ENCODE results near the gene ITGA6. TPM values are rescaled to one million over a fixed set of nuclear protein-coding genes. Genes with fewer than 3 reads are reported as not detected.

The ITGA6 gene
- total RNA-seq, 6 donors from 2014 or later = 38.1 to 99.7 (median 57.9) TPM

DNA sequence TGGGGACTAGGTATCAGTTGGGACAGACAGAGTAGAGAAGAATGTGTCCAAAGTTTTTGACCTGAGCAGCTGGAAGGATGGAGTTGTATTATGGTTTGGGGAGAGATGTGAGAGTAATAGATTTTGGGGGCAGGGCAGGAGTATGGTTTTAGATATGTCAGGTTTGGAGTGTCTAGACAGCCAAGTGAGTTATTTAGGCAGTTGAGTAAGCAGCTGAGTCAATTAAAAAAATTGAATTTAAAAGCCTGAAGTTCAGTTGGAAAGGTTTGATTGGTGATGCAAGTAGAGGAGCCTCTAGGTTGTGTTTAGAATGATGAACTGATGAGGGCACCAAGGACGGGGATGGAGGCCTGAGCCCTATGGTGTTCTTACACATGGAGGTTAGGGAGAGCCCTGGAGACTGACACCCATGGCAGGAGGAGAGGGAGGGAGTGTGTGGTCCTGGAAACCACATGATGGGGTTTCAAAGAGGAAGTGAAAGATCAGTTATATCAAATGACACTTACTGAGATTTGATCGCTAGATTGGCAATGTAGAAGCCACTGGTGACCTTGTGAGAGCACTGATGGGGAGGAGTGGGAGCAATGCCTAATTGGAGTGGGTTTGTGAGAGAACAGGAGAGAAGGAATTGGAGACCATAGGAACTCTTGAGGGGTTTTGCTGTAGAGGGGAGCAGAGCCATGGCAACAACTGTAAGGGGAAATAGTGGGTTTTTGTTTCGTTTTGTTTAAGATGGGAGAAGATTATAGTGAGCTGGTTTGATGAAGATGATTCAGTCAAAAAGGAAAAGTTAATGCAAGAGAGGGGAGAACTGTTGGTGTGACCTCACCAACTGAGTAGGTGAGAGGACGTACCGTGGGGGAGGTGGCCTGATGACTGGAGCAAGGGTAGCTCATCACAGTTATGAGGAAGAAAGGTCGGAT lies 10.3 kb downstream of the ITGA6 start:
- no peaks in the 10 kb centered on the region for H3K9me3 ChIP-seq
- no peak for DNase-seq
- H3K27ac ChIP-seq = peak overlapping the region in 2 of 4 donors; percentile 16 to 53
- H3K36me3 ChIP-seq = no peaks in the 10 kb centered on the region
- 57 to 71% methylated on average over 6 of the region's 6 CpGs for WGBS, 2 donors
- peak in 1 of 2 donors; percentile 45 for ATAC-seq (ENCODE audit: low FRiP score in 2 of 2)
- peaks cover 21 to 64% (median 46%) of the 10 kb centered on the region in 4 donors for H3K4me1 ChIP-seq
- TF ChIP-seq, protein P1, sequence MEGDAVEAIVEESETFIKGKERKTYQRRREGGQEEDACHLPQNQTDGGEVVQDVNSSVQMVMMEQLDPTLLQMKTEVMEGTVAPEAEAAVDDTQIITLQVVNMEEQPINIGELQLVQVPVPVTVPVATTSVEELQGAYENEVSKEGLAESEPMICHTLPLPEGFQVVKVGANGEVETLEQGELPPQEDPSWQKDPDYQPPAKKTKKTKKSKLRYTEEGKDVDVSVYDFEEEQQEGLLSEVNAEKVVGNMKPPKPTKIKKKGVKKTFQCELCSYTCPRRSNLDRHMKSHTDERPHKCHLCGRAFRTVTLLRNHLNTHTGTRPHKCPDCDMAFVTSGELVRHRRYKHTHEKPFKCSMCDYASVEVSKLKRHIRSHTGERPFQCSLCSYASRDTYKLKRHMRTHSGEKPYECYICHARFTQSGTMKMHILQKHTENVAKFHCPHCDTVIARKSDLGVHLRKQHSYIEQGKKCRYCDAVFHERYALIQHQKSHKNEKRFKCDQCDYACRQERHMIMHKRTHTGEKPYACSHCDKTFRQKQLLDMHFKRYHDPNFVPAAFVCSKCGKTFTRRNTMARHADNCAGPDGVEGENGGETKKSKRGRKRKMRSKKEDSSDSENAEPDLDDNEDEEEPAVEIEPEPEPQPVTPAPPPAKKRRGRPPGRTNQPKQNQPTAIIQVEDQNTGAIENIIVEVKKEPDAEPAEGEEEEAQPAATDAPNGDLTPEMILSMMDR (IDR thresholded peaks at IDR 0.05) = no peak
- TF ChIP-seq EP300 (IDR thresholded peaks at IDR 0.05) (no peak), POLR2A (IDR thresholded peaks at IDR 0.05) (no peak), POLR2AphosphoS5 (IDR thresholded peaks at IDR 0.05) (no peak)
- H3K4me3 ChIP-seq = peak overlapping the region in 1 of 4 donors; percentile 19
- no peaks in the 10 kb centered on the region for H3K27me3 ChIP-seq

DNA sequence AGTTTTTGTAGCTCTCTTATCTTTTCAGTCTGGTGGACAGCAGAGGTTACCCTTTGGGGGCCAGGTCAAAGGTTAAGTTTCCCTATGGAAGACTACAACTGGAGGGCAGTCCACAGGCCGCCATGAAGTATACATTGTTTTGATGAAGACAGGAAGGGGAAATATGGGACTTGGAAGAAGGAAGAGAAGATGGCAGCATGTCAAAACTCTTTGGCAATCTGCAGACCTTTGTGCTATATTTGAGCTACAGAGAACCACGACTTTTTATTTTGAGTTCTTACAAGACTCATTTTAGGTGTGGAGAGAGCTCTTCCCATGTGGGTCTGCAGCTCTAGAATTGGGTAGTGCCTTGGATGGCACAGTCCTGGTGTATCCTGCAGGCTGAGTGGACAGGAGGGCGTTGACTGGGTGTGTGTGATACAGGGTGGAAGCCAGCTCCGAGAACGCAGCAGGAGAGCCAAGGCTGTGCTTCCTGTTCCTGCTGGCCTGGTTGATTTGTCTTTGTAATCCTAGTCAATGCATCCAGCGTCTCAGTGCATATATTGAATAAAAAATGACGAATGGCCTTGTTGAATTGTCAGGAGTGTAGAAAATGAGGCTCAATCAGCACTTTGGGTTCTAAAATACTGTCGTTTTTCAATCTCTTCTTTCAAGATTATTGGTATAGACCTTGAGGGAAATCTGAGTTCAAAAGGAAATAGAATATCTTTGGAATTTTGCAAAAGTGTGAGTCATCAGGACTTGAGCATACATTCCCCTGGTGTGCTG lies 11.5 kb downstream of the ITGA6 start:
- 60 to 70% methylated on average over 8 of the region's 8 CpGs for WGBS, 2 donors
- TF ChIP-seq POLR2AphosphoS5 (IDR thresholded peaks at IDR 0.05) (peak in 1 of 2 donors; percentile 16), EP300 (IDR thresholded peaks at IDR 0.05) (no peak)
- ATAC-seq (ENCODE audit: low FRiP score in 2 of 2) (peak in 1 of 2 donors; percentile 33), DNase-seq (no peak)
- no peaks in the 10 kb centered on the region for H3K36me3 ChIP-seq
- H3K27me3 ChIP-seq = no peaks in the 10 kb centered on the region
- peaks cover 21 to 62% (median 45%) of the 10 kb centered on the region in 4 donors for H3K4me1 ChIP-seq
- H3K4me3 ChIP-seq = no peak overlapping the region
- peak overlapping the region in 1 of 4 donors; percentile 53 for H3K27ac ChIP-seq
- H3K9me3 ChIP-seq = no peaks in the 10 kb centered on the region

DNA sequence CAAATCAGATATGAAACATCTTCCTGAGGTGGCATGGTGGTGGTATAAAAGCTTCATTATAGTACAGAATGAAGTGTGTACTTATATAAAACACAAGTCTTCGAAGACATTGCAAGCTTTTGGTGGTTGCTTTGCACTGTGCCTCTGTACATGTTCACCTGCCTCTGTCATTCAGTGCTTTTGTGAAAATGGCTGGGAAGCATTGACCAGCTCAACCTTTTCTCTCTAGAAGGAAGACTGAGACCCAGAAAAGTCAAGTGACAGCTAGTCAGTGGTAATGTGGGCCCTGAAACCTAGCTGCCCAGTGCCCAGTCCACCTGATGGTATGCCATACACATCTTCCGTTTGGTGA lies 12.1 kb downstream of the ITGA6 start:
- peaks cover 20 to 56% (median 41%) of the 10 kb centered on the region in 4 donors for H3K4me1 ChIP-seq
- no peaks in the 10 kb centered on the region for H3K9me3 ChIP-seq
- no peak overlapping the region for H3K27ac ChIP-seq
- no peak for ATAC-seq (ENCODE audit: low FRiP score in 2 of 2)
- no peak for DNase-seq
- TF ChIP-seq EP300 (IDR thresholded peaks at IDR 0.05) = no peak
- TF ChIP-seq, protein P1 (IDR thresholded peaks at IDR 0.05) = no peak
- TF ChIP-seq POLR2AphosphoS5 (IDR thresholded peaks at IDR 0.05) = no peak
- TF ChIP-seq POLR2A (IDR thresholded peaks at IDR 0.05) = no peak
- no peaks in the 10 kb centered on the region for H3K27me3 ChIP-seq
- 93% methylated on average over 2 of the region's 2 CpGs for WGBS, 2 donors
- no peak overlapping the region for H3K4me3 ChIP-seq
- no peaks in the 10 kb centered on the region for H3K36me3 ChIP-seq

DNA sequence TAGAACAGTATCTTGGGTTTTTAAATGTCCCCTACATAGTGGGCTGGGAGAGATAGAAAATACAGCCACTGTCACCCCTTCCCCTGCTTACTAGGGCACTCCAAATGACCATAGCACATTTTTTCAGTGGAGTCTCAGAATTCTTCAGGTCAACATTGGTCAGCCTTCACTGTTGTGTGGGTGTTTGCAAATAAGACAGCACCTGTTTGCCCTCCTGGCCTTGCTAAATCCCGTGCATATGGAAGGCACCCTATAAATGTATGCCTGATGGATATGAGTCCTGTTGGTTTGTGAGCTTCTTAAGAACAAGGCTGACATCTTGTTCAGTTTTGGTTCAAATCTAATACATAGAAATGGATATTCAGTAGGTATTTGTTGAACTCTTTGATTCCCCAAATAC lies 12.5 kb downstream of the ITGA6 start:
- no peak for TF ChIP-seq EP300 (IDR thresholded peaks at IDR 0.05)
- WGBS, 2 donors = 60 to 85% methylated on average over 1 of the region's 1 CpG
- ATAC-seq (ENCODE audit: low FRiP score in 2 of 2) = no peak
- Histone ChIP-seq H3K9me3 (no peaks in the 10 kb centered on the region), H3K4me3 (no peak overlapping the region), H3K36me3 (no peaks in the 10 kb centered on the region), H3K4me1 (peaks cover 16 to 52% (median 37%) of the 10 kb centered on the region in 4 donors), H3K27ac (no peak overlapping the region), H3K27me3 (no peaks in the 10 kb centered on the region)
- no peak for DNase-seq

DNA sequence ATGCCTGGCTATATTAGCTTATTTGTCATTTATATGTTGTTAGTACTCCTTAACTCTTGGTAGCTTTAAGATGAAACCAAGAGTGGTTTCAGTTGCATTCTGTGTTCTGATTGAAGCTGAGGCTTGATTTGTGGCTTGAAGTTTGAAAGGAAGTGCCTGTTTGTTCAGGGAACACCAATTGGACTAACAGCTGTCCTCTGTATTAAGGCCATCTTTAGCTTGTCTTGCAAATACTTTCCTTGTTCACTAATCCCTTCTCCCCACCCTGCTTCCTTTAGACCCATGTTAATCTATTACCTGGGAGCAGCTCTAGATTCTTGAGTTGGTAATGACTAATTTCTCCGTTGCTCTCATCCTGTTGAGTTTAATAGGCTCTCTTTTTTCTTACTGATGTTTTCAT lies 13.4 kb downstream of the ITGA6 start:
- no peak for ATAC-seq (ENCODE audit: low FRiP score in 2 of 2)
- H3K36me3 ChIP-seq = no peaks in the 10 kb centered on the region
- TF ChIP-seq, protein P1 (IDR thresholded peaks at IDR 0.05) = no peak
- no peak for TF ChIP-seq EP300 (IDR thresholded peaks at IDR 0.05)
- no peak for TF ChIP-seq POLR2A (IDR thresholded peaks at IDR 0.05)
- TF ChIP-seq POLR2AphosphoS5 (IDR thresholded peaks at IDR 0.05) = no peak
- 57 to 63% methylated on average over 1 of the region's 1 CpG for WGBS, 2 donors
- no peaks in the 10 kb centered on the region for H3K27me3 ChIP-seq
- H3K9me3 ChIP-seq = no peaks in the 10 kb centered on the region
- peaks cover 11 to 48% (median 35%) of the 10 kb centered on the region in 4 donors for H3K4me1 ChIP-seq
- no peak overlapping the region for H3K4me3 ChIP-seq
- peak overlapping the region in 1 of 4 donors; percentile 12 for H3K27ac ChIP-seq
- no peak for DNase-seq

All from upper lobe of left lung (tissue), 6 donors.